Left lobe of liver (tissue), 2 donors: ENCODE data around the gene TMEM107. TPM values are rescaled to one million over a fixed set of nuclear protein-coding genes. Genes with fewer than 3 reads are reported as not detected.

ENCODE experiments used
- ATAC-seq: fragments of 200-7000 bp; cut with Tn5 transposase; one replicate; pipeline ENCODE4 v1.9.1; 2020; ENCODE audit warnings: mild to moderate bottlenecking, moderate library complexity
- DNase-seq: peaks from one replicate; pipeline ENCODE4 v3.0.0-alpha.2; 2020; ENCODE audit warnings: low spot score
- total RNA-seq: library from RNA; stranded (reverse); gene quantifications from one replicate; pipeline ENCODE4 v1.2.1, GENCODE V29; 2021
- donor health status: DM: no; HTN: no; CAD: no; lungs with moderate emphysema.
- donor health status: DM: no; HTN: yes; CAD: no.

The TMEM107 gene
- total RNA-seq, 1 donor from 2014 or later: 3.6 TPM

- no peak for ATAC-seq
- peak; percentile 45 for DNase-seq
These were observed 35.8 kb downstream of the TMEM107 start for GRCh38 chr17:8140065-8141029.

GRCh38 chr17:8138672-8139371 lies 37.4 kb downstream of the TMEM107 start:
- peak; percentile 80 for ATAC-seq
- DNase-seq: peak; percentile 87

GRCh38 chr17:8138374-8138671 lies 37.9 kb downstream of the TMEM107 start:
- ATAC-seq: no peak
- DNase-seq: no peak

- DNase-seq (no peak), ATAC-seq (no peak)
These were observed 38.4 kb downstream of the TMEM107 start for GRCh38 chr17:8137645-8138373.

GRCh38 chr17:8133941-8134340 lies 42.2 kb downstream of the TMEM107 start:
- DNase-seq: no peak
- ATAC-seq: no peak

- ATAC-seq (no peak), DNase-seq (no peak)
These were observed 42.8 kb downstream of the TMEM107 start for GRCh38 chr17:8133399-8133798.

GRCh38 chr17:8131844-8132441 lies 44.2 kb downstream of the TMEM107 start:
- ATAC-seq (no peak), DNase-seq (no peak)

- DNase-seq: no peak
- ATAC-seq: no peak
These were observed 47.9 kb downstream of the TMEM107 start for GRCh38 chr17:8128125-8128784.

- ATAC-seq (peak; percentile 54), DNase-seq (no peak)
These were observed 49.6 kb downstream of the TMEM107 start for GRCh38 chr17:8126491-8127066.

- ATAC-seq (peak; percentile 8), DNase-seq (no peak)
These were observed 50.2 kb downstream of the TMEM107 start for GRCh38 chr17:8125947-8126490.

GRCh38 chr17:8125154-8125946 lies 50.8 kb downstream of the TMEM107 start:
- DNase-seq (peak; percentile 80), ATAC-seq (peak; percentile 59)

- ATAC-seq: no peak
- no peak for DNase-seq
These were observed 51.6 kb downstream of the TMEM107 start for GRCh38 chr17:8124350-8125153.

GRCh38 chr17:8123695-8124349 lies 52.4 kb downstream of the TMEM107 start, which contains the start of gene HES7:
Gene HES7 (minus strand): TSS chr17:8124106. CDS start chr17:8124084, 22 bp downstream.
- ATAC-seq: no peak

GRCh38 chr17:8122924-8123694 lies 53.1 kb downstream of the TMEM107 start:
- DNase-seq: no peak
- ATAC-seq: no peak

More at GRCh38 chr17:8123695-8124349, 52.4 kb downstream of the TMEM107 start, which contains the start of gene HES7:
- no peak for DNase-seq
